Daoy (cell line): Measurements from ENCODE around the gene LEAP2. TPM values are rescaled to one million over a fixed set of nuclear protein-coding genes. Genes with fewer than 3 reads are reported as not detected.

Experiments used
- DNase-seq: peaks from one replicate; pipeline ENCODE4 v3.0.0-alpha.2; 2015; ENCODE audit warnings: low read depth
- total RNA-seq: library from RNA; depleted of rRNA; stranded (reverse); fragments of >200 nt; shearing (Covaris generic); gene quantifications from 2 replicates; pipeline ENCODE4 v1.2.3, GENCODE V29; 2014; rRNA removed

The LEAP2 gene
- total RNA-seq, 1 experiment from 2014 or later: 0.17 TPM

DNA sequence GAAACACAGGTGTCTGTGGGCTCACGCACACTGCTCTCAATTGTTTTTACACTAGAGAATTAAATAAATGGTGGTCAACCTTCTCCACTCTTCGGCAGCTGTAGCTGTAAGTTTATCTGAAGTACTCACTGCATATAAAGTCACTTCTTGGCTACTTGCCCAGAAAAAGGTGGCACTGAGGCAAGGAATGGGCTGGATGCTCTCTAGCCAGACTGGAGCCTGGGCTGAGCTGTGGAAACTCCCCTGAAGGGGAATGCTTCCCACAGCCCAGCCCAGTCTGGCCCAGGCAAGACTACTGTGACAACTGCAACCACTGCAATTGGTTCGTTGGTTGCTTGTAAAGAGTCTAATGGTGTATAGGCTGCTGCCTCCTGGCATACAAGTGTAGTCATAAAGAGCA lies 4.5 kb downstream of the LEAP2 start:
- DNase-seq: peak; percentile 19

DNA sequence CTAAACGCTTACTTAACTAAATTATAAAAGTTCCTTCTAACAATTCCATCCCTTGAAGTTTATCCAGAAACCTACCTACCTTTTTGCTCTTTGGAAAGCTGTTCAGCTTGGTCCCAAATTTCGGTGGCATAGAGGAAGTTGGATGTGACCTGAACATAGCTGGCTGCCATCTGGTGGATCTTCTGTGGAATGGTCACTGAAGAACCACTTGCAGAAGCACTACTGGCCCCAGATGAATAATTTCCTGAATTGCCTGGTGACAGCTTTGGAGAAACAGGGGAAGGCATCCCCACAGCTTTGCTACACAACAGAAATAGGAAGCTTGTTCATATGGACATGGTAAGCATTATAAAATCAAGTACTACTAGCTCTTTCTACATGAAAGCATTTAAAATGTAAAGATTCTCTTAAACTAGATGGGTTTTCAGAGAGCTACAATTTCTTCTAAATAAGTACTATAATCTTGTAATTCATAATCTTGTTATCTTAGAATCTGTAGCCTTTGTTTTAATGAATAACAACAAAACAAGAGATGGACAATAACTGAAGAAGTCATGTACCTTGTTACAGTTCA lies 9.9 kb downstream of the LEAP2 start:
- peak; percentile 63 for DNase-seq

DNA sequence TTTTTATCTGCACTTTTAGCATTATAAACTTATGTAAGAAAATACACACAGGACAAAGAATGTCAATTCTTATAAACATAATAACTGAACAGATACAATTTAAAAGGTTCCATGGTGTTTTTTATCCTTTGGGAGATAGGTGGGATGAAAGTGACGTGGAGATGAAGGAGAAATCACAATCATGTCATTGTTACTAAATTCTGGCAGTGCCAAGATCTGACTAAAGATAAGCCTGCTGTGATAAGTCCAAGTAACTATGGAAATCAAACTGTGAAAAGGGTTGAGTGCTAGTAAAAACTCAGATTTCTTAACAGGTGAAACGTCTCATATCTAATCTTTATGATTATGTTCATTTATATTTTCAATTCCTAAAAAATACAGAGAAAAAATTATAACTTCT lies 11.1 kb downstream of the LEAP2 start:
- no peak for DNase-seq

DNA sequence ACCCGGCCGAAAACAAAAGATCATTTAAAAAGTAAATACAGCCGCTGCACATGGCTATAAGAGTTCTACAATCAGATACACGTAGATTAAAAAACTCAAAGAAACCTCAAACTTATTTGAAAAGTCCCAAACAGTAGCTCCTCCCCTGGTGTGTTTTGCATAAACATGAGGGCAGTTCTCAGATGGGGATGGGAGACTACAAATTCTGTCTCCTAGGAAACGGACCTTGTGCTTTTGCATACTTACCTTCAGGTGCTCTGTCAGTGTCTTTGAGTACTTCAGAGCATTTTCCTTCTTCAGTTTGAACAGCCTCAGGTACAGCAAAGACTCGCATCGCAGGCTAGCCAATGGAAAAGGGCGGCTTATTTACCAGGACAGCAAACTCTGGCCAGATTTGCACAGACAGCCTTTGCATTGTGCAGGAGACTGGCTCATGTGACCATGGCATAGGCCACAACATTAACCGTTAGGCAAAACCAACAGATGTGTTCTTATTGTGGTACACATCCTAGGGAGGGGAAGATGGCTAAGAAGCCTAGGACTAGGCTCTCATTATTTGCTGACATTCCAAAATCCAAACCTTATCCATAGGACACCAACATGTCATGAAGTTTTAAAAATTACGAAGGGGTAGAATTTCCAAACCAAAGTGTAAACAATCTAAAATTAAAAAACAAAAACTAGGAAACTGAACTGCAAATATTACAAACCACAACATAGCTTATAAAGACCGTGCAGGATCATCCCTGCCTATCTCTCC lies 12.8 kb downstream of the LEAP2 start:
- DNase-seq: no peak

DNA sequence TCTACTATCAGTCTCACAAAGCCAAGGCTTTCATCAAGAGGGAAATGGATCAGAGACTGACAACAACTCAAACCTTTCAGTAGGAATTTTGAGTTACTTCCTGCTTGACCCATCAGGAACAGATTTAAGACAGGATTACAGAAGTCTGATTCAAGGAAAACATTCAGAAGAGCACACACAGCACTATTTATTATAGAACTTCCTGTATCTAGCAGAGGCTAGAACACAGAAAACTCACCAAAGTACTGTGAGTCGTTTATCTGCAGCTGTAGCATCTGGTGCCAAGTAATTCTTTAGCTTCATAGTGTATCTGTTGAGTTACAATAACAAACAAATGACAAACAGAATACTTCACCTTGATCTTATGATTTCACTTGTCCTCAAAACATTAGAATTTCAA lies 13.8 kb downstream of the LEAP2 start:
- DNase-seq: no peak

DNA sequence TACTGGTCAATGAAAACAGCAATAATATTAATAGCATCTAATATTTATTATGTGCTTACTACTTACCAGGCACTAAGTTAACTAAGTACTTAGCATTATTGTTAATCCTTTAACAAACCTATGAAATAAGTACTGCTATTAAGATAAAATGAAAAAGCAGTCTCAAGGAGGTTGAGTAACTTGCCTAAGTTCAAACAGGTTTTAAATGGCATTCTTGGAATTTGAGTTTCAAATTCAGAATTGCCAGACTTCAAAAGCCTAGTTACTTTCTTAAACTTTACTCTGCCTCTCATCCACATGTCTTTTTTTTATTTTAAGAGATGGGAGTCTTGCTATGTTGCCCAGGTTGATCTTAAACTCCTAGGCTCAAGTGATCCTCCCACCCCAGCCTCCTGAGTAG lies 16.0 kb downstream of the LEAP2 start:
- DNase-seq: no peak

DNA sequence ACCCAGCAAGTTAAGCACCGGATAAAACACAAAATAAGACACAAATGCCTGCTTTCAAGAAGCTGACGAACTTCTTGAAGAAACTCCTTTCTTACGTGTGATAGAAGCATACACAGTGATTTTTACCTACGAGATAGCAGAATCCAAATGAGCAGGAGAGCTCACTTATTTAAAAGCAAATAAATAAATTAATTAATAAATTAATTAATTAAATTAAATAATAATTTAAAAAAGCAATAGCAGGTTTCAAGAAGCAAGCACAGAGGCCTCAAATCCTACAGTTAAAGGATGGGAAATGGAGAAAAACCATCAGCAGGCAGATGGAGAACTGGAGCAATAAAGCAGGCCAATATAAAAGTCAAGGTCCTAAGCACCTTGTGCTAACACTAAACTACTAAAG lies 17.3 kb downstream of the LEAP2 start:
- no peak for DNase-seq

DNA sequence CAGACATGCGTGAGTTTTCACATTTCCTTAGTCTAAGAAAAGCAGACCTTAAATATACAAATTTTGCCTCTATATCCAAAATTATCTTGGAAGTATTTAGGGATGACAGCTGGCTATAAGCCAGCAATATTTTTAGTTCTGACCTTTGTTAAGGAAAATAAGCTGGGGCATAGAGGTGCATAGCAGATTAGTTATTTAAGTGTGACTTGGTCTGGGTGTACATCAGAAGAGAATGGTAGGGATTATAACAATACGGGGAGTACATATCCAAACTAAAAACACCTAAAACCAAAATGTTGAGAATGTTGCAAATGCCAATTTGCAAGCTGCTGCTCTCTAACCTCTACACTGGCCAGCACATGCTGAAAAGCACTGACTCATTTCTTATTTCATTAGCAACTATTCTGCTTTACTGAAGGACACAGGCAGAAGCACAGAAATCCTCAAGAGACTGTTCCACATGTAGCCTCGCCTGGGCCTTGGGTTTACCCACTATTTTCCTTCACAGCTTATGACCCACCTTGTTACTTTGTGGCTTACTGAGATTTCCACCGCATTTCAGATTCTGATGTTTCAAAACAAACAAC lies 22.3 kb downstream of the LEAP2 start:
- no peak for DNase-seq

DNA sequence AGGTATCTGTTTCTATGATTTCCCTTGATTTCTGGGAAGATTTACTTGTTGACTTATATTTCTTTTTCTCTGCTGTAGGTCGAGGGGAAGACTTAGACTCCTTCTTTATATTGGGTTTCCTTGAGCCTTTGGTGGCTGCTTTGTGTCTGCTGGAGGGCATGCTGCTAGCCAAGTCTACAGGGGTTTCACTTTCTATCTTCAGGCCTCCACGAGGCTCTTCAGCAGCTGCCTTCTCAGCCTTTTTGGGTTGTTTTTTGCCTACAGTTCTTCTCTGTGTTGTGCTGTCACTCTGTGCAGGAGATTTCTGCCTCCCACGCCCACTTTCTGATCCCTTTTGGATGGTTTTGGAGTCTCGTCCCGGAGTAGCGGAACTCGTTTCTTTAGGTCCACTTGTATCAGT lies 23.2 kb downstream of the LEAP2 start:
- no peak for DNase-seq

DNA sequence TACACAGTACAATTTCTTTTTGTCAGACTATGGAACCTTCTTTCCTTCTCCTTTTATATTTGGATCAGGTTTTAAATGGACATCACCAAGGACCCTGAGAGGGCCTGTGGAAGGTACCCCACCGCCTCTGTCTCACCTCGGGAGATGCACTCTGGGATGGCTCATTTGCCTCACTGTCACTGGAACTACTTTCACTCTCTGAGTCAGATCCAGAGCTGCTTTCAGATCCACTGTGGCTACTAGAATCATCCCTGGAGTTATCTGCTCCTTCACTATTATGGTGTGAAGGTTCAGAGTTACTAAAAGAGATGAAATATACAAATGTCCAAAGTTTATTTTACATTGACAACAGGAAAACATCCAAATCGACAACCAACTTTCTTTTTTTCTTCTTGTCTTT lies 24.6 kb downstream of the LEAP2 start:
- DNase-seq: no peak

DNA sequence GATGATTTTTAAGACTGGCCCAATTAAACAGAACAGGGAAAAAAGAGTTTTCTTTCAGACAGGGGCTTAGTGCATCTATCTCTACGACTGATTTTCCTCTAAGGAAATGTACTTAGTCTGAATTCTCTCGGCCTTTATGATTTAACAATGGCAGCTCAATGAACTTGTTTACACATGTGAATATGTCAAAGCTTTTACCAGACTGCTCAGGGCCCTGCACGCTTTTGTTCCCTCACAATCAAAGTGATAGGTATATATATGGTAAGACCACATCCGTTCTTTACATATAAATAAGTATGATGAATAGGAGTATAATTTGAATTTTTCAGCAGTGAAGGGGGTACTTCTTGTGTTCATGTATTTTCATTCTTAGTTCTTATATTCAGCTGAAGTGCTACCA lies 27.6 kb downstream of the LEAP2 start:
- DNase-seq: no peak

DNA sequence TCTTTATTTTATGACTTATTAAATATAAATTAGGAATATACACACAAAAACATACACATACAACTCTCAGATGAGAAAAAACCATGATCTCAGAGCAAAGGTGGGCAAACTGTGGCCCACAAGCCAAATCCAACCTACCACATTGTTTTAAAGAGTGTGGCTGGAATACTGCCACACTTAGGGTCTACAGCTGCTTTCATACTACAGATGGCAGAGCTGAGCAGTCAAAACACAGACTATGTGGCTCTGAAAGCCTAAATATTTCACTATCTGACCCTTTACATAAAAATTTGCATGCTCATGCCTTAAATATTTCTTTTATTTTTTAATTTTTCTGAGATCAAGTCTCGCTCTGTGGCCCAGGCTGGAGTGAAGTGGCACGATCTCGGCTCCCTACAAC lies 28.3 kb downstream of the LEAP2 start:
- DNase-seq: no peak

DNA sequence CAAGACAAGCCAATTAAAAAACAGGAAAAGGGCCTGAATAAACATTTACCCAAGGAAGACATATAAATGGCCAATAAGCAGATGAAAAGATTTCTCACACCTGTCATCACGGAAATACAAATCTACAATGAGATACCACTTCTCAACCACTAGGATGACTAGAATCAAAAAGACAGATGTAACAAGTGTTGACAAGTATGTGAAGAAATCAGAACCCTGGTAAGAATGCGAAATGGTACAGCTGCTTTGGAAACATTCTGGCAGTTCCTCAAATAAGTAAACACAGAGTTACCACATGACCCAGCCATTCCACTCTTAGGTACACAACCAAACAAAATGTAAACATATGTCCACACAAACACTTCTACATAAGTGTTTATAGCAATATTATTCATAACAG lies 32.5 kb downstream of the LEAP2 start:
- DNase-seq: no peak

DNA sequence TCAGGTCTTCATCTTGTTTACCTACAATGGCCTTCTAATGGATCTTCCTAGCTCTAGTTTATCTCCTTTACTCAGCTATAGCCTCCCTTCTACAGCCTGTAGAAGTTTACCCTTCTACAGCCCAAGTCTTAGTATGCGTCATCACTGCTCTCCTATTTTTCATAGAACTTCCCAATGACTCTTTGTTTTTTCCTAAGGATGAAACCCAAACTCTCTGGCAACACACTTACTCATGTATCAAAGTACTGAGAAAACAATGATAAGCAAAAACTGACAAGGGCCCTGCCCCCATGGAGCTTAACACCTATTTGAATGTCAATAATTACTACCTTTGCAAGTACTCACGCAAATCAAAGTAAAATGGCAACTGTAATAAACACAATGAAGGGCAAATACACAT lies 33.7 kb downstream of the LEAP2 start:
- no peak for DNase-seq

DNA sequence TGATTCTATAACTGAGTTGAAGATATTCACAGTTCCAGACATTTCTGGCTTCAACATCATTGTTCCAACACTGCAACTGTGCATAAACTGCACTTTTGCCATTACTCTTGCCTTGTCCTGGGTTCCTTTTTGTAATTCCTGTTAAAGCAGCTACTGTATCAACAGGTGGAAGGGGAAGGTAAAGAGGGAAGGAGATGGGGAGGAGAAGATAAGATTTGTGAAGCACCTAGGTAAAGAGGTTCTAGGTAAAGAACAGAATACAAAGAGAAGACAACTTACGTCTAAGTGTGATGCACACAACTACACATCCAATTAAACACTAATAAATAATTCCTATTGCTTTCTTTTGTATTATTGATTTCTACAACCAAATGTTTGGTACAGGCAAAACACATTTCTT lies 36.2 kb downstream of the LEAP2 start:
- DNase-seq: no peak

DNA sequence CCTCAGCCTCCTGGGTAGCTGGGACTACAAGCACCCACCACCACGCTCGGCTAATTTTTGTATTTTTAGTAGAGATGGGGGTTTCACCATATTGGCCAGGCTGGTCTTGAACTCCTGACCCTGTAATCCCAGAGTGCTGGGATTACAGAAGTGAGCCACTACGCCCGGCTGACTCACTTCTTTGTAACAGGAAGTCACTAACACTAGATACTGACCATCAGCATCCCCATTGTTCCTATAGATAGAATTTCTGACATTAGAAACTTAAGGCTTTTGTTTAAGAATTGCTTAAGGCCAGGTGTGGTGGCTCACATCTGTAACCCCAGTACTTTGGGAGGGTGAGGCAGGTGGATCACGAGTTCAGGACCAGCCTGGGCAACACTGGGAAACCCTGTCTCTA lies 42.2 kb downstream of the LEAP2 start:
- no peak for DNase-seq

DNA sequence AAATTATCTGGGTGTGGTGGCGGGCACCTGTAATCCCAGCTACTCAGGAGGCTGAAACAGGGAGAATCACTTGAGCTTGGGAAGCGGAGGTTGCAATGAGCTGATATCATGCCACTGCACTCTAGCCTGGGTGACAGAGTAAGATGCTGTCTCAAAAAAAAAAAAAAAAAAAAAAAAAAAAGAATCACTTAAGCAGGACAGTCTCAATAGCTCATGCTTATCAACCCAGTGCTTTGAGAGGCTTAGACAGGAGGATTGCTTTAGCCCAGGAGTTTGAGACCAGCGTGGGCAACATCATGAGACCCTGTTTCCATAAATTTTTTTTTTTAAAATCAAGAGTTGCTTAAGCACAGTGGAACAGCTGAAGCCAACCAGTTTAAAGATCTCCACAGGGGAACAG lies 42.6 kb downstream of the LEAP2 start:
- DNase-seq: no peak

Other genes with a start within 250 kb of the LEAP2 start
- gene IL13, start 215.5 kb upstream of the LEAP2 start, total RNA-seq: not detected in 2 replicates
- gene IL4, start 199.7 kb upstream of the LEAP2 start, total RNA-seq: not detected in 2 replicates
- gene KIF3A, start 136.1 kb upstream of the LEAP2 start, total RNA-seq: 10.1 and 19.3 TPM in 2 replicates
- gene CCNI2, start 126.2 kb upstream of the LEAP2 start, total RNA-seq: 0.06 and 0.09 TPM in 2 replicates
- gene SEPTIN8, start 96.4 kb upstream of the LEAP2 start, total RNA-seq: 27.1 and 27.2 TPM in 2 replicates
- gene SOWAHA, start 60.4 kb upstream of the LEAP2 start, total RNA-seq: 0.42 TPM in 1 of 2 replicates, not detected in the other
- 8.2 and 8.3 TPM in 2 replicates for gene SHROOM1, start 43.0 kb upstream of the LEAP2 start, total RNA-seq
- 0.17 TPM in 1 of 2 replicates, not detected in the other for gene GDF9, start 7.2 kb upstream of the LEAP2 start, total RNA-seq
- 287 and 294 TPM in 2 replicates for gene UQCRQ, start 7.0 kb upstream of the LEAP2 start, total RNA-seq
- gene AFF4, start 90.0 kb downstream of the LEAP2 start, total RNA-seq: 25.0 and 34.2 TPM in 2 replicates
- 29.1 and 31.3 TPM in 2 replicates for gene ZCCHC10, start 152.9 kb downstream of the LEAP2 start, total RNA-seq
- 259 and 294 TPM in 2 replicates for gene HSPA4, start 178.3 kb downstream of the LEAP2 start, total RNA-seq